H1 (cell line): Measurements from ENCODE around the gene FKBP10.
"Not testable (repeated sequence)": the region's sequence is repeated elsewhere in the genome, so short reads cannot be mapped to it uniquely, and the experiment has no call there.

ENCODE experiments used
- EZH2 ChIP-seq: fragments of 200-600 bp; sonication (generic); IDR thresholded peaks from 2 replicates; pipeline ENCODE4 v1.7.1; 2012; ENCODE audit warnings: low read depth, mild to moderate bottlenecking, moderate library complexity, low read length, inconsistent platforms; ENCODE audit not compliant: severe bottlenecking
- SP1 ChIP-seq: IDR thresholded peaks from 2 replicates; pipeline ENCODE4 v1.6.1; 2011; ENCODE audit warnings: low read depth, low read length

DNA sequence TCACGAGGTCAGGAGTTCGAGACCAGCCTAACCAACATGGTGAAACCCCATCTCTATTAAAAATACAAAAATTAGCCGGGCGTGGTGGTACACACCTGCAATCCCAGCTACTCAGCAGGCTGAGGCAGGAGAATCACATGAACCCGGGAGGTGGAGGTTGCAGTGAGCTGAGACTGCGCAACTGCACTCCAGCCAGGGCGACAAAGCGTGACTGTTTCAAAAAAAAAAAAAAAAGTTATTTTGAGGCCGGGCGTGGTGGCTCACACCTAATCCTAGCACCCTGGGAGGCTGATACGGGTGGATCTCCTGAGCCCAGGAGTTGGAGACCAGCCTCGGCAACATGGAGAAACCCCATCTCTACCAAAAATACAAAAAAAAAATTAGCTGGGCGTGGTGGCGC, 38.6 kb downstream of the FKBP10 start:
- not testable (repeated sequence) for TF ChIP-seq EZH2, SP1
